ENCODE data around the gene RNU6-7. TPM values are rescaled to one million over a fixed set of nuclear protein-coding genes. Genes with fewer than 3 reads are reported as not detected.

Gene RNU6-7
- total and polyA plus RNA-seq, 2 experiments from 2014 or later, result not detected

DNA sequence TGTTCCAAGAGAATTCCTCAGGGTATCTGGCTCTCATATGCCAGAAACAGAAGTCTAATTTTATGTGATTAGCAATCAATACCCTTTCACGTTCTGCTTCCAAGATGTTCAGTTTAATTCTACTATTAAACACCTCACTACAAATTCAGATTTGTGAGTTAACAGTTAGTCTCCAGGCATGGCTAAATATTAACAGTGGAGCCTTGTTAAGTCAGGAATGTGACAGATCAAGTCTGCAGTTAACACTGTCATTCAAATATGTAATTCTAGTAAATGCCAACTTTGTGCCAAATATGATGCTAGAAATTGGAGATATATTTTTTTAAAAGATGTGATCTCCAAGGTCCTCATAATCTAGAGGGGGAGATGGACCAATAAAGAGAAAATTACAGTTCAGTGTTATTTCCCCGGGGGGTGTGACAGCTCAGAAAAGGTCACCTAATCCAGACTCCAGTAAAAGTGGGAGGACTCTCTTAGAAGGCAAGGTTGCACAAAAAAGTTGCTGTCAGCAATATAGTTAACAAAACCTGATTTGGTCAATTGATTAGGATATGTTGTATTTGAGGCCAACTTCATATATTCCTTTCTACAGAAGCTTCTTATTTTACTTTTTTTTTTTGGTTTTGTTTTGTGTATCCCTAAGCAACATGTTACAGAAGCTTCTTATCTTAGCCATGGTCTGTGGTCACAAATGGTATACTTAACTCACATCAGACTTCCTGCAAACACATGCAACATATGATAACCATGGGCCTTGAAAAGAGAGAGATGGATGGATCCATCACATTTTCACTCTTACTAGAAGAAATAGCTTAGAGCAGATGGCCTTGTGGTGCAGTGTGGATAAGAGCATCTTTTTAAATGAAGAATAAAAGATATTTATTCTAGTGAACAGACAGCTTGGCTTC lies 18.4 kb upstream of the RNU6-7 start:
- Histone ChIP-seq H3K9me3 (ENCODE audit: low read depth) (peaks cover 8% of the 10 kb centered on the region), H2AFZ (no peak overlapping the region), H3K27me3 (no peaks in the 10 kb centered on the region), H3K27ac (no peak overlapping the region), H3K4me3 (no peak overlapping the region), H4K20me1 (ENCODE audit: insufficient read depth, poor library complexity, severe bottlenecking) (no peaks in the 10 kb centered on the region), H3K4me1 (ENCODE audit: insufficient read depth) (no peaks in the 10 kb centered on the region), H3K9me2 (replicated peaks; ENCODE audit: insufficient read depth) (no peaks in the 10 kb centered on the region), H3K79me2 (no peaks in the 10 kb centered on the region), H3K36me3 (replicated peaks; ENCODE audit: insufficient read depth, low read depth) (no peaks in the 10 kb centered on the region), H3K4me2 (peak overlapping the region; percentile 4)
- 49% methylated on average over 2 of the region's 2 CpGs for WGBS (ENCODE audit: low lambda C conversion rate, missing lambda C conversion rate)
- DNase-seq (ENCODE audit: low spot score), result no peak
- TF ChIP-seq EZH2phosphoT487 (IDR thresholded peaks at IDR 0.05; ENCODE audit: low read depth, severe bottlenecking, unreplicated experiment) (no peak), EZH2 (IDR thresholded peaks at IDR 0.05; ENCODE audit: borderline replicate concordance) (no peak)
- TF ChIP-seq, protein P1, sequence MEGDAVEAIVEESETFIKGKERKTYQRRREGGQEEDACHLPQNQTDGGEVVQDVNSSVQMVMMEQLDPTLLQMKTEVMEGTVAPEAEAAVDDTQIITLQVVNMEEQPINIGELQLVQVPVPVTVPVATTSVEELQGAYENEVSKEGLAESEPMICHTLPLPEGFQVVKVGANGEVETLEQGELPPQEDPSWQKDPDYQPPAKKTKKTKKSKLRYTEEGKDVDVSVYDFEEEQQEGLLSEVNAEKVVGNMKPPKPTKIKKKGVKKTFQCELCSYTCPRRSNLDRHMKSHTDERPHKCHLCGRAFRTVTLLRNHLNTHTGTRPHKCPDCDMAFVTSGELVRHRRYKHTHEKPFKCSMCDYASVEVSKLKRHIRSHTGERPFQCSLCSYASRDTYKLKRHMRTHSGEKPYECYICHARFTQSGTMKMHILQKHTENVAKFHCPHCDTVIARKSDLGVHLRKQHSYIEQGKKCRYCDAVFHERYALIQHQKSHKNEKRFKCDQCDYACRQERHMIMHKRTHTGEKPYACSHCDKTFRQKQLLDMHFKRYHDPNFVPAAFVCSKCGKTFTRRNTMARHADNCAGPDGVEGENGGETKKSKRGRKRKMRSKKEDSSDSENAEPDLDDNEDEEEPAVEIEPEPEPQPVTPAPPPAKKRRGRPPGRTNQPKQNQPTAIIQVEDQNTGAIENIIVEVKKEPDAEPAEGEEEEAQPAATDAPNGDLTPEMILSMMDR (IDR thresholded peaks at IDR 0.05; ENCODE audit: poor library complexity), result no peak

DNA sequence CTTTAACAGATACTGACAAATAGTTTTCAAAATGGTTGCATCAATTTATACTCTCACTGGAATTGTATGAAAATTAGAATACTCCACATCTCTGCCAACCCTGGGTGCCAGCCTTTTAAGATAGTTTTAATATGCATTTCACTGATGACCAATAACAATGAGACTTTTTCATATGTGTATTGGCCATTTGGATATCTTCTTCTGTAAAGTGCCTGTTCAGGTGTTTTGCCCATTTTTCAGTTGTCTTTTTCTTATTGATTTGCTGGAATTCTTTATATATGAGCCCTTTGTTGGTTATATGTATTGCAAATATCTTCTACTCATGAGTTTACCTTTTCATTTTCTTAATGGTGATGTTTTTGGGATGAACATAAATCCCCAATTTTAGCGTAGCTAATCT lies 16.7 kb upstream of the RNU6-7 start:
- Histone ChIP-seq H3K27ac (no peak overlapping the region), H3K4me1 (ENCODE audit: insufficient read depth) (no peaks in the 10 kb centered on the region), H3K9me2 (replicated peaks; ENCODE audit: insufficient read depth) (no peaks in the 10 kb centered on the region), H3K79me2 (no peaks in the 10 kb centered on the region), H3K4me2 (no peak overlapping the region), H4K20me1 (ENCODE audit: insufficient read depth, poor library complexity, severe bottlenecking) (no peaks in the 10 kb centered on the region), H2AFZ (no peak overlapping the region), H3K4me3 (no peak overlapping the region), H3K9me3 (ENCODE audit: low read depth) (peaks cover 5% of the 10 kb centered on the region), H3K27me3 (no peaks in the 10 kb centered on the region), H3K36me3 (replicated peaks; ENCODE audit: insufficient read depth, low read depth) (no peaks in the 10 kb centered on the region)
- TF ChIP-seq EZH2 (IDR thresholded peaks at IDR 0.05; ENCODE audit: borderline replicate concordance), result no peak
- TF ChIP-seq, protein P1 (IDR thresholded peaks at IDR 0.05; ENCODE audit: poor library complexity), result no peak
- TF ChIP-seq EZH2phosphoT487 (IDR thresholded peaks at IDR 0.05; ENCODE audit: low read depth, severe bottlenecking, unreplicated experiment), result no peak
- WGBS (ENCODE audit: low lambda C conversion rate, missing lambda C conversion rate), result 100% methylated on average over 1 of the region's 1 CpG
- no peak for DNase-seq (ENCODE audit: low spot score)

DNA sequence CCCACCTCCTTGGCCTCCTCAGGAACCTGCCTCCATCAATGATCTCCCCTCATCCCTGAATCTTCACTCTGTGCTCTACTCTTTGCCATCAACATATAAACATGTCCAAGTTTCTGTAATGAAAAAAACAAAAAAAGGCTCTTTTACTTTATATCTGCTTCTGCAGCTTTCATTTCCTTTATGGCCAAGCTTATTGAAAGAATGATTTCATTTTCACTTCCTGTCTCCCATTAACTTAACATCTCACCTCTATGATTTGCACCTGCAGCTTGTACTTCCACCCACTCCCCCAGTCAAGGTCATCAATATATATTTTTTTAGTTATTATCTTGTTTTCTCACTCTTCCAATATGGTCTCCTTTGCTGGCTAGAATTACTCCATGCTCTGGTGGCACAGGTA lies 15.6 kb upstream of the RNU6-7 start:
- Histone ChIP-seq H2AFZ (no peak overlapping the region), H4K20me1 (ENCODE audit: insufficient read depth, poor library complexity, severe bottlenecking) (no peaks in the 10 kb centered on the region), H3K27me3 (no peaks in the 10 kb centered on the region), H3K36me3 (replicated peaks; ENCODE audit: insufficient read depth, low read depth) (no peaks in the 10 kb centered on the region), H3K9me2 (replicated peaks; ENCODE audit: insufficient read depth) (no peaks in the 10 kb centered on the region), H3K4me2 (no peak overlapping the region), H3K79me2 (no peaks in the 10 kb centered on the region), H3K27ac (no peak overlapping the region), H3K4me3 (no peak overlapping the region), H3K9me3 (ENCODE audit: low read depth) (no peaks in the 10 kb centered on the region), H3K4me1 (ENCODE audit: insufficient read depth) (no peaks in the 10 kb centered on the region)
- DNase-seq (ENCODE audit: low spot score), result no peak
- TF ChIP-seq EZH2phosphoT487 (IDR thresholded peaks at IDR 0.05; ENCODE audit: low read depth, severe bottlenecking, unreplicated experiment) (no peak), EZH2 (IDR thresholded peaks at IDR 0.05; ENCODE audit: borderline replicate concordance) (no peak)
- TF ChIP-seq, protein P1 (IDR thresholded peaks at IDR 0.05; ENCODE audit: poor library complexity), result no peak

All from hepatocyte (in vitro differentiated cells).